H9 (cell line): ENCODE data around the gene RAB26. TPM values are rescaled to one million over a fixed set of nuclear protein-coding genes. Genes with fewer than 3 reads are reported as not detected.

Source experiments
- DNase-seq: peaks from one replicate; pipeline ENCODE4 v3.0.0-alpha.2; 2017
- H2AFZ ChIP-seq: one replicate; pipeline ENCODE4 v1.6.1; 2013; ENCODE audit warnings: mild to moderate bottlenecking, low read length, control low read depth, moderate library complexity
- H2AK5ac ChIP-seq: 2 replicates; pipeline ENCODE4 v1.6.1; 2013; ENCODE audit warnings: low read length, control low read depth, mixed read lengths; ENCODE audit not compliant: insufficient read length
- H2BK120ac ChIP-seq: one replicate; pipeline ENCODE4 v1.6.1; 2013; ENCODE audit warnings: low read depth, mild to moderate bottlenecking, low read length, control low read depth, inconsistent platforms; ENCODE audit not compliant: poor library complexity, severe bottlenecking
- H2BK12ac ChIP-seq: 2 replicates; pipeline ENCODE4 v1.6.1; 2013; ENCODE audit warnings: low read length, control low read depth, mixed read lengths, low read depth; ENCODE audit not compliant: insufficient read length
- H2BK15ac ChIP-seq: 2 replicates; pipeline ENCODE4 v1.6.1; 2013; ENCODE audit warnings: low read depth, low read length, control low read depth
- H2BK20ac ChIP-seq: one replicate; pipeline ENCODE4 v1.6.1; 2013; ENCODE audit warnings: low read depth, mild to moderate bottlenecking, low read length, control low read depth, inconsistent platforms; ENCODE audit not compliant: poor library complexity, severe bottlenecking
- H2BK5ac ChIP-seq: 2 replicates; pipeline ENCODE4 v1.6.1; 2013; ENCODE audit warnings: low read length, control low read depth, mixed read lengths; ENCODE audit not compliant: insufficient read length
- H3K14ac ChIP-seq: 2 replicates; pipeline ENCODE4 v1.6.1; 2013; ENCODE audit warnings: low read length, control low read depth; ENCODE audit not compliant: insufficient read depth
- H3K18ac ChIP-seq: 2 replicates; pipeline ENCODE4 v1.6.1; 2013; ENCODE audit warnings: low read depth, mild to moderate bottlenecking, mixed read lengths, low read length, control low read depth; ENCODE audit not compliant: insufficient read length
- H3K23ac ChIP-seq: 2 replicates; pipeline ENCODE4 v1.6.1; 2013; ENCODE audit warnings: low read length, control low read depth, mixed read lengths, low read depth; ENCODE audit not compliant: insufficient read length
- H3K23me2 ChIP-seq: 2 replicates; pipeline ENCODE4 v1.6.1; 2013; ENCODE audit warnings: low read depth, mild to moderate bottlenecking, mixed read lengths, low read length, control low read depth; ENCODE audit not compliant: insufficient read length, poor library complexity, severe bottlenecking
- H3K27ac ChIP-seq: 2 replicates; pipeline ENCODE4 v1.5.1; 2013; ENCODE audit warnings: low read length, control low read depth, mixed read lengths, low read depth; ENCODE audit not compliant: insufficient read length
- H3K27me3 ChIP-seq: 2 replicates; pipeline ENCODE4 v1.6.1; 2013; ENCODE audit warnings: low read length, control low read depth, inconsistent platforms; ENCODE audit not compliant: insufficient read depth
- H3K4ac ChIP-seq: 2 replicates; pipeline ENCODE4 v1.6.1; 2013; ENCODE audit warnings: low read depth, mild to moderate bottlenecking, control low read depth, inconsistent platforms, low read length, moderate library complexity
- H3K4me1 ChIP-seq: 2 replicates; pipeline ENCODE4 v1.6.1; 2013; ENCODE audit warnings: low read length, control low read depth, inconsistent platforms; ENCODE audit not compliant: insufficient read depth
- H3K4me2 ChIP-seq: 2 replicates; pipeline ENCODE4 v1.6.1; 2013; ENCODE audit warnings: low read length, control low read depth, mixed read lengths; ENCODE audit not compliant: insufficient read length, insufficient read depth
- H3K56ac ChIP-seq: 2 replicates; pipeline ENCODE4 v1.6.1; 2013; ENCODE audit warnings: low read depth, mild to moderate bottlenecking, mixed read lengths, low read length, control low read depth; ENCODE audit not compliant: insufficient read length
- H3K79me1 ChIP-seq: 2 replicates; pipeline ENCODE4 v1.6.1; 2013; ENCODE audit warnings: low read depth, mild to moderate bottlenecking, moderate library complexity, low read length, control low read depth, inconsistent platforms; ENCODE audit not compliant: insufficient read depth, poor library complexity, severe bottlenecking
- H3K79me2 ChIP-seq: 2 replicates; pipeline ENCODE4 v1.6.1; 2013; ENCODE audit warnings: low read length, control low read depth, inconsistent platforms; ENCODE audit not compliant: insufficient read depth
- H3K9ac ChIP-seq: 2 replicates; pipeline ENCODE4 v1.6.1; 2013; ENCODE audit warnings: low read length, control low read depth, mixed read lengths; ENCODE audit not compliant: insufficient read length; ENCODE audit errors: extremely low read depth
- H3K9me3 ChIP-seq: one replicate; pipeline ENCODE4 v1.6.1; 2013; ENCODE audit warnings: low read depth, low read length, inconsistent platforms; ENCODE audit not compliant: control insufficient read depth
- H3T11ph ChIP-seq: one replicate; pipeline ENCODE4 v1.6.1; 2013; ENCODE audit warnings: mild to moderate bottlenecking, low read length, control low read depth, inconsistent platforms
- H4K20me1 ChIP-seq: one replicate; pipeline ENCODE4 v1.6.1; 2013; ENCODE audit not compliant: control insufficient read depth, insufficient read length, insufficient read depth
- H4K5ac ChIP-seq: 2 replicates; pipeline ENCODE4 v1.6.1; 2013; ENCODE audit warnings: low read depth, mild to moderate bottlenecking, mixed read lengths, low read length, control low read depth; ENCODE audit not compliant: insufficient read length
- H4K8ac ChIP-seq: replicated peaks from 2 replicates; pipeline ENCODE4 v1.6.1; 2013; ENCODE audit warnings: low read length, control low read depth, mixed read lengths, low read depth; ENCODE audit not compliant: insufficient read length
- H4K91ac ChIP-seq: 2 replicates; pipeline ENCODE4 v1.6.1; 2013; ENCODE audit warnings: low read depth, mild to moderate bottlenecking, moderate library complexity, mixed read lengths, low read length, control low read depth; ENCODE audit not compliant: insufficient read length
- H3K27ac Mint-ChIP-seq, 3 experiments: 2 replicates in 2 of 3; 3 replicates in 1 of 3; pipeline ENCODE4 v1.8.0; 2020 to 2021; ENCODE audit warnings: mixed read lengths in 3 of 3, mild to moderate bottlenecking in 1 of 3, moderate library complexity in 1 of 3
- H3K27me3 Mint-ChIP-seq: 2 replicates; pipeline ENCODE4 v1.8.0; 2021; ENCODE audit warnings: low read depth, mild to moderate bottlenecking, moderate library complexity, mixed read lengths
- H3K36me3 Mint-ChIP-seq, 3 experiments: 2 replicates in 2 of 3; 3 replicates in 1 of 3; pipeline ENCODE4 v1.8.0; 2020 to 2021; ENCODE audit warnings: low read depth in 3 of 3, mixed read lengths in 3 of 3; ENCODE audit not compliant: insufficient read depth in 1 of 3
- H3K4me1 Mint-ChIP-seq, 2 experiments: 2 replicates each; pipeline ENCODE4 v1.8.0; 2020; ENCODE audit warnings: mixed read lengths in 2 of 2
- H3K4me3 Mint-ChIP-seq, 2 experiments: 2 replicates in 1 of 2; 3 replicates in 1 of 2; pipeline ENCODE4 v1.8.0; 2020 to 2021; ENCODE audit warnings: mild to moderate bottlenecking in 2 of 2, mixed read lengths in 2 of 2, moderate library complexity in 1 of 2
- H3K9me3 Mint-ChIP-seq, 2 experiments: 2 replicates in 1 of 2; 3 replicates in 1 of 2; pipeline ENCODE4 v1.8.0; 2020; ENCODE audit warnings: mild to moderate bottlenecking in 2 of 2, mixed read lengths in 2 of 2, moderate library complexity in 1 of 2
- CTCF ChIP-seq: fragments of 200-600 bp; sonication (generic); conservative IDR thresholded peaks from 3 replicates; pipeline ENCODE4 v1.8.0; 2021; ENCODE audit warnings: antibody characterized with exemption, mild to moderate bottlenecking
- WGBS: extraction: QIAGEN DNeasy Blood & Tissue Kit; methylation state at CpG from one replicate; pipeline ENCODE4 v1.1.7; 2013; ENCODE audit warnings: missing lambda C conversion rate, low lambda C conversion rate, mixed read lengths; ENCODE audit not compliant: insufficient read length; ENCODE audit errors: extremely low coverage; 5-methylcytosine and 5-hydroxymethylcytosine counted together
- total RNA-seq: library from RNA; stranded (reverse); gene quantifications from 2 replicates; pipeline ENCODE4 v1.2.1, GENCODE V29; 2021

The RAB26 gene
- total RNA-seq, 1 experiment from 2014 or later: 2.4 TPM

- H2BK120ac ChIP-seq: no peak overlapping the region
- H3K4ac ChIP-seq: no peak overlapping the region
- no peak overlapping the region for H3K9ac ChIP-seq
- no peaks in the 10 kb centered on the region for H3K9me3 Mint-ChIP-seq
- no peak overlapping the region for H2BK12ac ChIP-seq
- peaks cover 16 to 30% of the 10 kb centered on the region in 2 experiments for H3K4me1 Mint-ChIP-seq
- no peak overlapping the region for H2AFZ ChIP-seq
- no peak for TF ChIP-seq CTCF
- H3K79me2 ChIP-seq: peaks cover 47% of the 10 kb centered on the region; the same call in 1 of the 2 replicates
- H2AK5ac ChIP-seq: no peak overlapping the region
- H3K23me2 ChIP-seq: peaks cover 5% of the 10 kb centered on the region
- H3K14ac ChIP-seq: peak overlapping the region; percentile 23; the same call in 1 of the 2 replicates
- no peak overlapping the region for H3K4me2 ChIP-seq
- H3K4me3 Mint-ChIP-seq: no peak overlapping the region
- no peak overlapping the region for H4K5ac ChIP-seq
- H3K23ac ChIP-seq: no peak overlapping the region
- H4K20me1 ChIP-seq: peaks cover 2% of the 10 kb centered on the region
- no peak overlapping the region for H3K18ac ChIP-seq
- H3K36me3 Mint-ChIP-seq: peaks cover 11 to 28% (median 14%) of the 10 kb centered on the region in 3 experiments
- H3K56ac ChIP-seq: no peak overlapping the region
- H3K27me3 ChIP-seq: no peaks in the 10 kb centered on the region
- WGBS: no CpG with 5 or more reads among the region's 20 CpGs
- H4K8ac ChIP-seq: no peak overlapping the region
- H3T11ph ChIP-seq: no peak overlapping the region
- DNase-seq: no peak
- no peaks in the 10 kb centered on the region; the same call in 1 of the 2 replicates for H3K4me1 ChIP-seq
- no peak overlapping the region for H2BK20ac ChIP-seq
- no peak overlapping the region for H3K27ac ChIP-seq
- no peak overlapping the region for H2BK15ac ChIP-seq
- H3K27me3 Mint-ChIP-seq: no peaks in the 10 kb centered on the region
- 0 out of 7 replicates have a peak overlapping the region, but pooled peaks of 1 of the 3 experiments have one; percentile 34 for H3K27ac Mint-ChIP-seq
- peaks cover 17% of the 10 kb centered on the region for H3K79me1 ChIP-seq
- H3K9me3 ChIP-seq: no peaks in the 10 kb centered on the region
- no peak overlapping the region for H4K91ac ChIP-seq
- H2BK5ac ChIP-seq: no peak overlapping the region
These were observed 12.6 kb downstream of the RAB26 start for GRCh38 chr16:2160915-2161551.
